GM21576 (cell line): ENCODE measurements around the gene PPP2R5E.
A peak's percentile ranks its signal among the peaks of the same experiment; 100 is the strongest.
"Not testable (repeated sequence)": the region's sequence is repeated elsewhere in the genome, so short reads cannot be mapped to it uniquely, and the experiment has no call there.

Source experiments
- ATAC-seq: cut with Tn5 transposase; IDR thresholded peaks from one replicate; pipeline ENCODE4 v1.9.1; 2021; ENCODE audit warnings: mild to moderate bottlenecking, moderate library complexity; ENCODE audit not compliant: unreplicated experiment

PPP2R5E gene

GRCh38 chr14:63523735-63524426 lies 19.3 kb downstream of the PPP2R5E start:
- ATAC-seq = no peak

GRCh38 chr14:63522511-63522910 lies 20.7 kb downstream of the PPP2R5E start:
- not testable (repeated sequence) for ATAC-seq

- no peak for ATAC-seq
Observed at GRCh38 chr14:63517354-63517753, 25.8 kb downstream of the PPP2R5E start.

GRCh38 chr14:63515240-63515639 lies 27.9 kb downstream of the PPP2R5E start:
- ATAC-seq = no peak

- ATAC-seq = no peak
Observed at GRCh38 chr14:63513756-63514155, 29.4 kb downstream of the PPP2R5E start.

GRCh38 chr14:63512861-63513260 lies 30.3 kb downstream of the PPP2R5E start:
- ATAC-seq = no peak

- peak; percentile 66 for ATAC-seq
Observed at GRCh38 chr14:63510538-63510937, 32.6 kb downstream of the PPP2R5E start.

GRCh38 chr14:63508033-63508432 lies 35.1 kb downstream of the PPP2R5E start:
- ATAC-seq = no peak

GRCh38 chr14:63504648-63505047 lies 38.5 kb downstream of the PPP2R5E start:
- ATAC-seq = no peak

- no peak for ATAC-seq
Observed at GRCh38 chr14:63501429-63501828, 41.7 kb downstream of the PPP2R5E start.

- ATAC-seq = no peak
Observed at GRCh38 chr14:63499701-63500250, 43.4 kb downstream of the PPP2R5E start.

GRCh38 chr14:63496837-63497400 lies 46.3 kb downstream of the PPP2R5E start:
- no peak for ATAC-seq

- ATAC-seq = no peak
Observed at GRCh38 chr14:63493246-63493645, 49.9 kb downstream of the PPP2R5E start.

GRCh38 chr14:63492391-63492790 lies 50.8 kb downstream of the PPP2R5E start:
- ATAC-seq = no peak

- ATAC-seq = no peak
Observed at GRCh38 chr14:63487724-63488123, 55.5 kb downstream of the PPP2R5E start.

- ATAC-seq = no peak
Observed at GRCh38 chr14:63486738-63487137, 56.4 kb downstream of the PPP2R5E start.

- ATAC-seq = no peak
Observed at GRCh38 chr14:63483315-63483714, 59.9 kb downstream of the PPP2R5E start.

GRCh38 chr14:63480599-63480998 lies 62.6 kb downstream of the PPP2R5E start:
- no peak for ATAC-seq

GRCh38 chr14:63478437-63478852 lies 64.7 kb downstream of the PPP2R5E start:
- peak; percentile 46 for ATAC-seq

- peak; percentile 77 for ATAC-seq
Observed at GRCh38 chr14:63478010-63478409, 65.2 kb downstream of the PPP2R5E start.

GRCh38 chr14:63477556-63477955 lies 65.6 kb downstream of the PPP2R5E start:
- ATAC-seq = no peak

- ATAC-seq = no peak
Observed at GRCh38 chr14:63475761-63476160, 67.4 kb downstream of the PPP2R5E start.
